D721Med (cell line): Measurements from ENCODE around the gene ZBTB40.

ENCODE experiments used
- DNase-seq: peaks from one replicate; pipeline ENCODE4 v3.0.0; 2011; ENCODE audit warnings: low spot score; ENCODE audit not compliant: insufficient read length
- FAIRE-seq: peaks from 2 replicates; lab custom pipeline; 2011; peaks lifted over from hg19 to GRCh38; lab: Jason Lieb, UNC
- TF ChIP-seq, protein P1 (sequence below): IDR thresholded peaks from 2 replicates; pipeline ENCODE4 v1.5.1; 2012; ENCODE audit warnings: mild to moderate bottlenecking, control low read depth; ENCODE audit not compliant: insufficient read depth; ENCODE audit errors: missing control alignments

Gene ZBTB40

DNA sequence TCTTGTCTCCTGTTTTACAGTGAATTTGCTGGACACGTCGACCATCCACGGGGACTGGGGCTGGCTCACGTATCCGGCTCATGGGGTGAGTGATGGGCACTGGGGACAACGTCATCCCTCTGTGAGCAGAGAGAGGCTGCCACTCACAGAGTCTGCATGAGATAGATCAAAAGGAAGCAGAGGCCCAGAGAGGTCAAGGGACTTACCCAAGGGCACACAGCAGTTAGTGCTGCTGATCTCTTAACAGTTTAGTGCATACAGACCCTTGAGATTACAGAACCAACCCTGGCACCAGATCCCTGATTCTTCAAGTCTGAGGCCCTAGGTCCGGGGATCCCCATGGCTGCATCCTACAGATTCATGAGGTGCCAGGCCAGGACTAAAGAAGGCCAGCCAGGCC lies 117.6 kb downstream of the ZBTB40 start:
- no peak for FAIRE-seq
- no peak for DNase-seq

DNA sequence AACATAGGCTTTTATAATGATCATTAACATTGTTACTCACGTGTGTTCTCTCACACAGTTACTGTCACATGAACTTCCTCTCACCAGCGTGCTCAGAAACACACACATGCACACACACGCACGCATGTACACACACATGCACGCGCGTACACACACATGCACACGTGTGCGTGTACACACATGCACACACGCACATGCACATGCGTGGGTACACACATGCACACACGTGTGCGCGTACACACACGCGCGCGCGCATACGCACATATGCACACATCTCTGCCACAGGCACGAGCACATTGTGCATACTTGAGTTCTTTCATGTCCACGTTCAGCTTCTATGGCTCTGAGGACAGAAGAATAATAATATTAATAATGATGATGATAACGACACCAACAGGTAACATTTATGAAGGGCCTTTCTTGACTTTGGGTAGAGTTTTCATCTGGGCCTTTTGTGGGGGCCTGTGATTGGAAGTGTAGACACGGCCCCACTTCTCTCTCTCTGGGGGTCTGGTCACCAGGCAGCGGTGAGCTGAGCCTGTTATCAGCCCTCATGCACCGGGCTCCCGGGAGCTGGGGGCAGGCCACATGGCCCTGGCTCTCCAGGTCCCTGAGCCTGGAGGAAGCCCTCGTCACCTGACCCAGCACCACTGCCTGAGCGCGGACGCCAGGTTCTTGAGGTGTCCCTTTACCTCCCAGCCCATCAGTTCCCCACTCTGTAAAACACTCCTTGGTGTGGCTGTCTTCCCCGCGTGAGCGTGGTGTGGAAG lies 118.7 kb downstream of the ZBTB40 start:
- TF ChIP-seq, protein P1, sequence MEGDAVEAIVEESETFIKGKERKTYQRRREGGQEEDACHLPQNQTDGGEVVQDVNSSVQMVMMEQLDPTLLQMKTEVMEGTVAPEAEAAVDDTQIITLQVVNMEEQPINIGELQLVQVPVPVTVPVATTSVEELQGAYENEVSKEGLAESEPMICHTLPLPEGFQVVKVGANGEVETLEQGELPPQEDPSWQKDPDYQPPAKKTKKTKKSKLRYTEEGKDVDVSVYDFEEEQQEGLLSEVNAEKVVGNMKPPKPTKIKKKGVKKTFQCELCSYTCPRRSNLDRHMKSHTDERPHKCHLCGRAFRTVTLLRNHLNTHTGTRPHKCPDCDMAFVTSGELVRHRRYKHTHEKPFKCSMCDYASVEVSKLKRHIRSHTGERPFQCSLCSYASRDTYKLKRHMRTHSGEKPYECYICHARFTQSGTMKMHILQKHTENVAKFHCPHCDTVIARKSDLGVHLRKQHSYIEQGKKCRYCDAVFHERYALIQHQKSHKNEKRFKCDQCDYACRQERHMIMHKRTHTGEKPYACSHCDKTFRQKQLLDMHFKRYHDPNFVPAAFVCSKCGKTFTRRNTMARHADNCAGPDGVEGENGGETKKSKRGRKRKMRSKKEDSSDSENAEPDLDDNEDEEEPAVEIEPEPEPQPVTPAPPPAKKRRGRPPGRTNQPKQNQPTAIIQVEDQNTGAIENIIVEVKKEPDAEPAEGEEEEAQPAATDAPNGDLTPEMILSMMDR: no peak
- DNase-seq: no peak
- FAIRE-seq: no peak

More for the DNA sequence above, 117.6 kb downstream of the ZBTB40 start:
- TF ChIP-seq, protein P1: no peak

DNA sequence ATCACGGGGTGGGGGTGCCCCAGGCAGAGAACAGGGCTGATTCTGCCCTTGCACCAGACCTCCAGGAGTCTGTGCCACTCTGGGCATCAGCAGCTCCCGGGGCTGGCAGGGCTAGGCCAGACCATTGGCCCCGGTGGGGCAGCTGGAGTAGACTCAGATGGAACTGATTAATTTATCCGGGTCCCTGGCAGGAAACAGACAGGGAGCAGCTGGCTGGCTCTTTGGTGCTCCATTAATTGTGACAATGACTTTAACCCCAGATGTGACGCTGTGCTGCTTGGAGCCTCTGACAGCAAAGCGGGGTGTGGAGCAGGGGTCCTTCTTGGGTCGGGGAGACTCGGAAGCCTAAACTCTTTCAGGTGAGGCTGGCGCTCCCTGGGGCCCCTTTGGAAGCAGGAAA lies 121.2 kb downstream of the ZBTB40 start:
- TF ChIP-seq, protein P1: no peak
- no peak for DNase-seq
- FAIRE-seq: no peak

DNA sequence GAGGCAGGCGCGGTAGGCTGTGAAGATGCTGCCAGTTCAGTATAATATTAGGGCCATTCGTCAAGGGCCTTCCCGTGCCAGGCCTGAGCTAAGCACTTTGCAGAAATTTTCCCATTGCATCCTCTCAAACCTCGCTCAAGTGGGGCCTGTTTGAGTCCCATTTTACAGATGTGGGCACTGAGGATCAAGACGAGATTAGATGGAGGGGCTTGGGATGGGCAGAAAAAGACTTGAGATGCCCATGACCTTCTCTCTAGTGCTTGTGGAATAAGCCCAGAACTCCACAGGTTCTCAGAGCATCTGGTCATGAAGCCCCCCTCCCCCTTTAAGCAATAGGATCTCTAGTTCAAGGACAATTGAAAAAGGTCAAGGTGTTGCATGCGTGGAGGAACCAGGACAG lies 121.6 kb downstream of the ZBTB40 start:
- DNase-seq (no peak), FAIRE-seq (no peak)
- TF ChIP-seq, protein P1: no peak

DNA sequence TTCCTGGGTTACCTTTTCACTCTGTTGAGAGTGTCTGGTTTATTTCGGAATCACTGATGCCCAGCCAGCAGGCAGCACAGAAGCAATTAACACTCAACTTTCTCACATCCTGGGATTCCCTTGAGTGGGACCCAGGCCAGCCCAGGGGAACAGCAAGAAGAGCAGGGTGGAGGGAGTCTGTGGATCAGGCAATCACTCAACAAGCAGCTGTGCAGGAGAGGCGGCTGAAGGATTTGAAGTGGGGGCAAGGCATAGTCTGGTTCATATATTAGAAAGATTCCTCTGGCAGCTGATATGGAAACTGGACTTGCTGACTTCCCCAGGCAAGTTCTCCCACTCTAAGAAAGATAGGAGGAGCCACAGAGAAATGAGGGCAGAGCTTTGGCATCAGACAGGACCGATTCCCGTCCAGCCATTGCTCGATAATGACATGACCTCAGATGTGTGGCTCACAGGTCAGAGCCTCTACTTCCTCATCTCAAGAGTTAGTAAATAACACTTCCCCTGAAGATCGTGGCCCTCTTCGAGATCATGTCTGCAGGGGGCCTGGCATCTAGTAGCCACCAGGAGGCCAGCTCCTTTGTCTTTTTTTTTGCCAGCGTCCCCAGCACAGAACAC lies 124.0 kb downstream of the ZBTB40 start:
- FAIRE-seq: no peak
- TF ChIP-seq, protein P1: no peak
- no peak for DNase-seq

DNA sequence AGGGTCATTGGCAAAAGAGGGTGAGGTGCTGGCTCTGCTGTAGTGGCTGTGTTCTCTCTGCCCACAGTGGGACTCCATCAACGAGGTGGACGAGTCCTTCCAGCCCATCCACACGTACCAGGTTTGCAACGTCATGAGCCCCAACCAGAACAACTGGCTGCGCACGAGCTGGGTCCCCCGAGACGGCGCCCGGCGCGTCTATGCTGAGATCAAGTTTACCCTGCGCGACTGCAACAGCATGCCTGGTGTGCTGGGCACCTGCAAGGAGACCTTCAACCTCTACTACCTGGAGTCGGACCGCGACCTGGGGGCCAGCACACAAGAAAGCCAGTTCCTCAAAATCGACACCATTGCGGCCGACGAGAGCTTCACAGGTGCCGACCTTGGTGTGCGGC lies 124.5 kb downstream of the ZBTB40 start:
- TF ChIP-seq, protein P1: no peak
- FAIRE-seq (no peak), DNase-seq (no peak)

DNA sequence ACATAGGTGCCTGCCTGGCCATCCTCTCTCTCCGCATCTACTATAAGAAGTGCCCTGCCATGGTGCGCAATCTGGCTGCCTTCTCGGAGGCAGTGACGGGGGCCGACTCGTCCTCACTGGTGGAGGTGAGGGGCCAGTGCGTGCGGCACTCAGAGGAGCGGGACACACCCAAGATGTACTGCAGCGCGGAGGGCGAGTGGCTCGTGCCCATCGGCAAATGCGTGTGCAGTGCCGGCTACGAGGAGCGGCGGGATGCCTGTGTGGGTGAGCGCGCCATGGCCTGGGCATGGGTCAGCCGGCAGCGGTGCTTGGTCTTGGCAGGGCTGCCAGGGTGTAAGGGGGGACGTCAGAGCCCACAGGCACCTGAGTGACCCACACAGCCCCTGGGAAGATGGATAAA lies 125.0 kb downstream of the ZBTB40 start:
- DNase-seq (no peak), FAIRE-seq (no peak)
- TF ChIP-seq, protein P1: no peak
